ENCODE data around the gene PCDHB8.
"Not testable (repeated sequence)": the region's sequence is repeated elsewhere in the genome, so short reads cannot be mapped to it uniquely, and the experiment has no call there.

- TF ChIP-seq POLR2A (IDR thresholded peaks at IDR 0.05; ENCODE audit: low read depth); CTCF (IDR thresholded peaks at IDR 0.05); EP300 (IDR thresholded peaks at IDR 0.05); POLR2AphosphoS5 (IDR thresholded peaks at IDR 0.05): not testable (repeated sequence)
Measured at GRCh38 chr5:141157901-141158300, 19.7 kb upstream of the PCDHB8 start.

Measured in esophagus muscularis mucosa (tissue), 4 donors.